Measurements from ENCODE around the gene PDE3B.

DNA sequence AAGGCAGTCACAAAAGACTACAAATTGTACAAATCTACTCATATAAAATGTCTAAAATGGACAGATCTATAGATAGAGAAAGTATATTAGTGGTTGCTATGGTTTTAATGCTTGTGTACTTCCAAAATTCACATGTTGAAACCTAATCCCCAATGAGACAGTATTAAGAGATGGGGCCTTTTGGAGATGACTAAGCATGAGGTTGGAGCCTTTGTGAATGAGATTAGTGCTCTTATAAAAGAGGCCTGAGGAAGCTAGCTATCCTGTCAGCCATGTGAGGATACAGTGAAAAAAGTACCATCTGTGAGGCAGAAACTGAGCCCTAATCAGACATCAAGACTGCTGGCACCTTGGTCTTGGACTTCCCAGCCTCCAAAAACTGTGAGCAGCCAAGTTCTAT is 165.9 kb downstream of the PDE3B start:
- TF ChIP-seq, protein P1, sequence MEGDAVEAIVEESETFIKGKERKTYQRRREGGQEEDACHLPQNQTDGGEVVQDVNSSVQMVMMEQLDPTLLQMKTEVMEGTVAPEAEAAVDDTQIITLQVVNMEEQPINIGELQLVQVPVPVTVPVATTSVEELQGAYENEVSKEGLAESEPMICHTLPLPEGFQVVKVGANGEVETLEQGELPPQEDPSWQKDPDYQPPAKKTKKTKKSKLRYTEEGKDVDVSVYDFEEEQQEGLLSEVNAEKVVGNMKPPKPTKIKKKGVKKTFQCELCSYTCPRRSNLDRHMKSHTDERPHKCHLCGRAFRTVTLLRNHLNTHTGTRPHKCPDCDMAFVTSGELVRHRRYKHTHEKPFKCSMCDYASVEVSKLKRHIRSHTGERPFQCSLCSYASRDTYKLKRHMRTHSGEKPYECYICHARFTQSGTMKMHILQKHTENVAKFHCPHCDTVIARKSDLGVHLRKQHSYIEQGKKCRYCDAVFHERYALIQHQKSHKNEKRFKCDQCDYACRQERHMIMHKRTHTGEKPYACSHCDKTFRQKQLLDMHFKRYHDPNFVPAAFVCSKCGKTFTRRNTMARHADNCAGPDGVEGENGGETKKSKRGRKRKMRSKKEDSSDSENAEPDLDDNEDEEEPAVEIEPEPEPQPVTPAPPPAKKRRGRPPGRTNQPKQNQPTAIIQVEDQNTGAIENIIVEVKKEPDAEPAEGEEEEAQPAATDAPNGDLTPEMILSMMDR (IDR thresholded peaks at IDR 0.05), result no peak
- TF ChIP-seq POLR2A (IDR thresholded peaks at IDR 0.05), result no peak
